Thyroid gland (tissue), 4 donors: ENCODE measurements around the gene RSPRY1. TPM values are rescaled to one million over a fixed set of nuclear protein-coding genes. Genes with fewer than 3 reads are reported as not detected.
"Not testable (repeated sequence)": the region's sequence is repeated elsewhere in the genome, so short reads cannot be mapped to it uniquely, and the experiment has no call there.

Experiments
- DNase-seq, 2 donors: peaks; one replicate each; pipeline ENCODE4 v3.0.0-alpha.2; 2019
- H3K27ac ChIP-seq, 3 donors: fragments of 200-600 bp; sonication (generic); 1 replicate in 2 of 3; 2 replicates in 1 of 3; pipeline ENCODE4 v1.5.1; 2016 to 2019; ENCODE audit warnings: mild to moderate bottlenecking in 1 of 3, moderate library complexity in 1 of 3
- H3K27me3 ChIP-seq: fragments of 200-600 bp; sonication (generic); one replicate; pipeline ENCODE4 v1.5.1; 2019
- H3K36me3 ChIP-seq, 2 donors: fragments of 200-600 bp; sonication (generic); one replicate each; pipeline ENCODE4 v1.5.1; 2016 to 2019
- H3K4me1 ChIP-seq, 2 donors: fragments of 200-600 bp; sonication (generic); one replicate each; pipeline ENCODE4 v1.5.1; 2017 to 2019
- H3K4me3 ChIP-seq, 3 donors: fragments of 200-600 bp; sonication (generic); replicated peaks in 1 of 3; 1 replicate in 2 of 3; 2 replicates in 1 of 3; pipeline ENCODE4 v1.5.1; 2016; ENCODE audit warnings: mild to moderate bottlenecking in 1 of 3
- H3K9me3 ChIP-seq: fragments of 200-600 bp; sonication (generic); one replicate; pipeline ENCODE4 v1.5.1; 2017
- POLR2A ChIP-seq, 2 donors: fragments of 450-650 bp; IDR thresholded peaks; one replicate each; pipeline ENCODE4 v1.6.1; 2017; ENCODE audit warnings: antibody characterized with exemption in 2 of 2, mild to moderate bottlenecking in 2 of 2, moderate library complexity in 1 of 2
- WGBS, 2 donors: methylation state at CpG; one replicate each; pipeline ENCODE4 v1.1.5; 2017; 5-methylcytosine and 5-hydroxymethylcytosine counted together
- intact Hi-C: fragments of 100-400 bp; cut with DNase I; formaldehyde crosslinking; loops from one replicate; pipeline ENCODE4 v1.15.1; 2023
- total RNA-seq, 4 donors: library from RNA; depleted of rRNA; stranded (reverse); fragments of >200 nt; gene quantifications; one replicate each; pipeline ENCODE4 v1.2.3, GENCODE V29; 2016
- TF ChIP-seq, protein P1 (sequence below), 6 experiments: fragments of 200-600 bp in 3 of 6; fragments of 450-650 bp in 3 of 6; sonication (generic) in 3 of 6; IDR thresholded peaks; one replicate each; pipeline ENCODE4 v1.5.1; 2016 to 2019; ENCODE audit warnings: antibody characterized with exemption in 6 of 6, mild to moderate bottlenecking in 2 of 6, inconsistent platforms in 1 of 6, moderate library complexity in 1 of 6

The RSPRY1 gene
- total RNA-seq, 4 donors from 2014 or later = 42.6 to 59.2 (median 53.9) TPM

DNA sequence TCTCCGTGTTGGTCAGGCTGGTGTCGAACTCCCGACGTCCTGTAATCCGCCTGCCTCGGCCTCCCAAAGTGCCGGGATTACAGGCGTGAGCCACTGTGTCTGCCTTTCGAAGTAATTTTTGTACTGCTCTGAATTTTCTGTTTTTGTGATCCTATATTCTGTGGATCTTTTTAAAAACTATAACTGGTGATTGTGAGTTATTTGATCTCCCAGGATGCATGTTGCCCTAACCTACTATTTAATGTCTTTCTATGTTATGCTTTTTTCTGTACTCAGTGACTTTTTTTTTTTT is 2.5 kb downstream of the RSPRY1 start:
- WGBS, 2 donors = 91 to 96% methylated on average over 9 of the region's 9 CpGs

GRCh38 chr16:57189527-57189926 is 3.4 kb downstream of the RSPRY1 start:
- not testable (repeated sequence) for H3K27ac ChIP-seq, H3K27me3 ChIP-seq, H3K9me3 ChIP-seq, DNase-seq, H3K36me3 ChIP-seq, H3K4me3 ChIP-seq
- intact Hi-C loops = loop anchor here (10.0 kb wide), 1 partner anchor 55 kb away; the partner anchor contains the start of gene ARL2BP
- 97% methylated on average over 4 of the region's 4 CpGs for WGBS, 2 donors
- H3K4me1 ChIP-seq = peaks cover 20 to 50% of the 10 kb centered on the region in 2 donors

More for the DNA sequence above, 2.5 kb downstream of the RSPRY1 start:
- Histone ChIP-seq H3K4me3 (no peak overlapping the region), H3K36me3 (no peaks in the 10 kb centered on the region), H3K27ac (no peak overlapping the region), H3K27me3 (no peaks in the 10 kb centered on the region), H3K4me1 (peaks cover 23 to 44% of the 10 kb centered on the region in 2 donors), H3K9me3 (no peaks in the 10 kb centered on the region)
- no peak for DNase-seq
- intact Hi-C loops = loop anchor here (10.0 kb wide), 1 partner anchor 56 kb away; the partner anchor contains the start of gene ARL2BP
- TF ChIP-seq, protein P1, sequence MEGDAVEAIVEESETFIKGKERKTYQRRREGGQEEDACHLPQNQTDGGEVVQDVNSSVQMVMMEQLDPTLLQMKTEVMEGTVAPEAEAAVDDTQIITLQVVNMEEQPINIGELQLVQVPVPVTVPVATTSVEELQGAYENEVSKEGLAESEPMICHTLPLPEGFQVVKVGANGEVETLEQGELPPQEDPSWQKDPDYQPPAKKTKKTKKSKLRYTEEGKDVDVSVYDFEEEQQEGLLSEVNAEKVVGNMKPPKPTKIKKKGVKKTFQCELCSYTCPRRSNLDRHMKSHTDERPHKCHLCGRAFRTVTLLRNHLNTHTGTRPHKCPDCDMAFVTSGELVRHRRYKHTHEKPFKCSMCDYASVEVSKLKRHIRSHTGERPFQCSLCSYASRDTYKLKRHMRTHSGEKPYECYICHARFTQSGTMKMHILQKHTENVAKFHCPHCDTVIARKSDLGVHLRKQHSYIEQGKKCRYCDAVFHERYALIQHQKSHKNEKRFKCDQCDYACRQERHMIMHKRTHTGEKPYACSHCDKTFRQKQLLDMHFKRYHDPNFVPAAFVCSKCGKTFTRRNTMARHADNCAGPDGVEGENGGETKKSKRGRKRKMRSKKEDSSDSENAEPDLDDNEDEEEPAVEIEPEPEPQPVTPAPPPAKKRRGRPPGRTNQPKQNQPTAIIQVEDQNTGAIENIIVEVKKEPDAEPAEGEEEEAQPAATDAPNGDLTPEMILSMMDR (IDR thresholded peaks at IDR 0.05) = no peak
- TF ChIP-seq POLR2A (IDR thresholded peaks at IDR 0.05) = no peak

DNA sequence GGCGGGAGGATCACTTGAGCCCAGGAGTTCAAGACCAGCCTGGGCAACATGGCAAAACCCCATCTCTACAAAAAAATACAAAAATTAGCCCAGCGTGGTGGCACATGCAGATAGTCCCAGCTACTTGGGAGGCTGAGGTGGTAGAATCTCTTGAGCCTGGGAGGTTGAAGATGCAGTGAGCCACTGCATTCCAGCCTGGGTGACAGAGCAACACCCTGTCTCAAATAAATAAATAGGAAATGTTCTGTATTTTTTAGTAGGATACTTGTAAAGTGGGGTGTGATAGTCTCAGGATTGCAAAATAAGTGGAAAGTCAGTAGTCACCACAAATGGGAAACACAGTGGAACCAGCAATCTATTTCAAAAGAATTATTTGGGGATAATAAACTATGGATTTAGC is 4.0 kb downstream of the RSPRY1 start:
- H3K27ac ChIP-seq = no peak overlapping the region
- TF ChIP-seq, protein P1 (IDR thresholded peaks at IDR 0.05) = no peak
- no peak for TF ChIP-seq POLR2A (IDR thresholded peaks at IDR 0.05)
- H3K27me3 ChIP-seq = no peaks in the 10 kb centered on the region
- H3K4me1 ChIP-seq = peaks cover 15 to 46% of the 10 kb centered on the region in 2 donors
- no peaks in the 10 kb centered on the region for H3K9me3 ChIP-seq
- WGBS, 2 donors = 96% methylated on average over 2 of the region's 2 CpGs
- H3K36me3 ChIP-seq = no peaks in the 10 kb centered on the region
- intact Hi-C loops = no loop called here
- DNase-seq = no peak
- no peak overlapping the region for H3K4me3 ChIP-seq

DNA sequence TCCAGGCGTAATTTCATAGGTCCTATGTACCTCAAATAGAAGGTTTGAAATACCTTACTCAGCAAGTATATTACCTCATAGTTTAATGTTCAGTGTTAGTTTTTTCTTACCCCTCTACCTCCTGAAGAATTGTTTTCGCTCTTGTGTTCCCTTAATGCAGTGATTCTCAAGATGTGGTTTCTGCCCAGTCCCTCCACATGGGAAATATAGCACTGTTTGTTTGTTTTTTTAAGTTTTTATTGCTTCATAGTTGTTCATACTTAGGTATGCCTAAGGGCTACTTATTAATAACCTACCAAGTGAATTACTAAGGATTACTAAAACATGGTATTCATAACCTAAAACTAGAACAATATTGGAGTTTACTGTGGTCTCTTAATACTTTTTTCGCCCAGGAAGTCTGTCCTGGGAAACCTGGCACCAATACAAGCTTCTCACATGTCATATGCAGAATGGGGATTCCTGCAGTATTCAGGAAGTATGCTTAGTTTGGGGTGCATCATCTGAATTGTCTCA is 5.0 kb downstream of the RSPRY1 start:
- intact Hi-C loops = no loop called here
- DNase-seq = no peak
- Histone ChIP-seq H3K9me3 (no peaks in the 10 kb centered on the region), H3K4me3 (no peak overlapping the region), H3K27me3 (no peaks in the 10 kb centered on the region), H3K27ac (peak overlapping the region in 1 of 3 donors; percentile 11), H3K4me1 (peaks cover 15 to 48% of the 10 kb centered on the region in 2 donors), H3K36me3 (no peaks in the 10 kb centered on the region)
- 66 to 80% methylated on average over 3 of the region's 3 CpGs for WGBS, 2 donors
- TF ChIP-seq, protein P1 (IDR thresholded peaks at IDR 0.05) = no peak
- no peak for TF ChIP-seq POLR2A (IDR thresholded peaks at IDR 0.05)

GRCh38 chr16:57192146-57192545 is 6.0 kb downstream of the RSPRY1 start:
- 86 to 95% methylated on average over 3 of the region's 3 CpGs for WGBS, 2 donors
- no peaks in the 10 kb centered on the region for H3K36me3 ChIP-seq
- no peak overlapping the region for H3K27ac ChIP-seq
- no peaks in the 10 kb centered on the region for H3K27me3 ChIP-seq
- H3K9me3 ChIP-seq = no peaks in the 10 kb centered on the region
- no peak for TF ChIP-seq POLR2A (IDR thresholded peaks at IDR 0.05)
- TF ChIP-seq, protein P1 (IDR thresholded peaks at IDR 0.05) = no peak
- intact Hi-C loops = no loop called here
- peaks cover 19 to 58% of the 10 kb centered on the region in 2 donors for H3K4me1 ChIP-seq
- H3K4me3 ChIP-seq = no peak overlapping the region
- no peak for DNase-seq
